SK-N-SH (cell line): ENCODE results near the gene LRRC59. TPM values are rescaled to one million over a fixed set of nuclear protein-coding genes. Genes with fewer than 3 reads are reported as not detected.

ENCODE experiments used
- CTCF ChIA-PET: fragments of 300-600, 350-600 bp; formaldehyde crosslinking; extraction: SDS; loops from one replicate; lab custom pipeline; 2021; lab: Yijun Ruan, JAX
- POLR2A ChIA-PET: fragments of 350-600 bp; sonication (Branson Sonifier 250); formaldehyde crosslinking; extraction: SDS; loops from one replicate; lab custom pipeline; 2020; ENCODE audit warnings: antibody characterized with exemption, inconsistent platforms; lab: Yijun Ruan, JAX
- DNase-seq: peaks from one replicate; pipeline ENCODE4 v3.0.0; 2012
- H2AFZ ChIP-seq: fragments of 200-600 bp; sonication (generic); 2 replicates; pipeline ENCODE4 v1.8.1; 2016; ENCODE audit warnings: antibody characterized with exemption, mild to moderate bottlenecking, low read depth
- H3F3A ChIP-seq: fragments of 200-600 bp; sonication (generic); replicated peaks from 2 replicates; pipeline ENCODE3; 2016; ENCODE audit warnings: antibody characterized with exemption, mild to moderate bottlenecking; ENCODE audit not compliant: insufficient read depth
- H3K27ac ChIP-seq, 2 experiments: fragments of 200-500 bp in 1 of 2; fragments of 200-600 bp in 1 of 2; sonication (Bioruptor generic) in 1 of 2; sonication (generic), shearing (Covaris generic) in 1 of 2; 2 replicates each; pipeline versions ENCODE4 v1.5.1 to v1.6.1; 2014 to 2016; ENCODE audit warnings: low read depth in 2 of 2, inconsistent platforms in 1 of 2, low read length in 1 of 2, mild to moderate bottlenecking in 1 of 2, mixed read lengths in 1 of 2
- H3K27me3 ChIP-seq: fragments of 200-600 bp; sonication (generic), shearing (Covaris generic); 2 replicates; pipeline ENCODE4 v1.6.1; 2016; ENCODE audit warnings: mixed run types; ENCODE audit not compliant: insufficient read depth
- H3K36me3 ChIP-seq, 2 experiments: fragments of 200-500 bp in 1 of 2; fragments of 200-600 bp in 1 of 2; sonication (Bioruptor generic) in 1 of 2; sonication (generic) in 1 of 2; replicated peaks in 1 of 2; 2 replicates each; pipeline versions ENCODE3 to v1.5.1; 2014 to 2016; ENCODE audit warnings: low read length in 1 of 2, mild to moderate bottlenecking in 1 of 2; ENCODE audit not compliant: insufficient read depth in 2 of 2, control insufficient read depth in 1 of 2
- H3K4me1 ChIP-seq, 2 experiments: fragments of 200-500 bp in 1 of 2; fragments of 200-600 bp in 1 of 2; sonication (Bioruptor generic) in 1 of 2; sonication (generic), shearing (Covaris generic) in 1 of 2; 2 replicates each; pipeline versions ENCODE4 v1.5.1 to v1.6.1; 2014 to 2016; ENCODE audit warnings: low read depth in 1 of 2, low read length in 1 of 2, mixed run types in 1 of 2; ENCODE audit not compliant: insufficient read depth in 2 of 2, control insufficient read depth in 1 of 2
- H3K4me2 ChIP-seq: fragments of 200-600 bp; sonication (generic), shearing (Covaris generic); 2 replicates; pipeline ENCODE4 v1.6.1; 2017; ENCODE audit warnings: mixed run types
- H3K4me3 ChIP-seq, 2 experiments: fragments of 200-500 bp in 1 of 2; fragments of 200-600 bp in 1 of 2; sonication (Bioruptor generic) in 1 of 2; sonication (generic), shearing (Covaris generic) in 1 of 2; 2 replicates each; pipeline versions ENCODE4 v1.5.1 to v1.8.1; 2014 to 2016; ENCODE audit warnings: low read depth in 2 of 2, inconsistent platforms in 1 of 2, low read length in 1 of 2, mild to moderate bottlenecking in 1 of 2, mixed read lengths in 1 of 2, moderate library complexity in 1 of 2
- H3K79me2 ChIP-seq: fragments of 200-600 bp; sonication (generic); 2 replicates; pipeline ENCODE4 v1.8.1; 2017; ENCODE audit warnings: mild to moderate bottlenecking; ENCODE audit not compliant: insufficient read depth
- H3K9ac ChIP-seq: fragments of 200-600 bp; sonication (generic); 2 replicates; pipeline ENCODE4 v1.6.1; 2017; ENCODE audit warnings: mixed run types
- H3K9me2 ChIP-seq: fragments of 200-600 bp; sonication (generic); 2 replicates; pipeline ENCODE4 v1.6.1; 2017; ENCODE audit warnings: mixed run types
- H3K9me3 ChIP-seq: fragments of 200-600 bp; sonication (generic); 2 replicates; pipeline ENCODE4 v1.6.1; 2017; ENCODE audit warnings: mixed run types, mild to moderate bottlenecking, moderate library complexity
- H4K20me1 ChIP-seq: fragments of 200-600 bp; sonication (generic); 2 replicates; pipeline ENCODE4 v1.6.1; 2017; ENCODE audit warnings: mild to moderate bottlenecking, mixed run types; ENCODE audit not compliant: insufficient read depth
- CHD2 ChIP-seq: fragments of 150-350 bp; IDR thresholded peaks from 2 replicates; pipeline ENCODE4 v1.6.1; 2018; ENCODE audit warnings: low read length; ENCODE audit not compliant: partially characterized antibody
- CTCF ChIP-seq: fragments of 200-600 bp; sonication (generic); IDR thresholded peaks from 2 replicates; pipeline ENCODE4 v1.6.1; 2017; ENCODE audit warnings: antibody characterized with exemption, mild to moderate bottlenecking, moderate library complexity
- ELF1 ChIP-seq: IDR thresholded peaks from 2 replicates; pipeline ENCODE4 v1.4.0; 2012
- EP300 ChIP-seq, 2 experiments: IDR thresholded peaks; 2 replicates each; pipeline versions ENCODE4 v1.4.0 to v1.6.1; 2012; ENCODE audit warnings: borderline replicate concordance in 1 of 2, low read depth in 1 of 2, low read length in 1 of 2
- FOXJ3 ChIP-seq: sonication (generic); formaldehyde crosslinking; IDR thresholded peaks from 2 replicates; pipeline ENCODE4 v1.5.1; 2020; ENCODE audit warnings: mild to moderate bottlenecking, missing genetic modification reagents
- FOXM1 ChIP-seq: IDR thresholded peaks from 2 replicates; pipeline ENCODE4 v1.4.0; 2012; ENCODE audit warnings: low read depth, mild to moderate bottlenecking
- GABPA ChIP-seq: IDR thresholded peaks from 2 replicates; pipeline ENCODE4 v1.4.0; 2012; ENCODE audit warnings: low read depth, mild to moderate bottlenecking
- GATA2 ChIP-seq: sonication (generic); formaldehyde crosslinking; IDR thresholded peaks from 2 replicates; pipeline ENCODE4 v1.5.0; 2020; ENCODE audit warnings: mild to moderate bottlenecking, missing genetic modification reagents
- JUND ChIP-seq: IDR thresholded peaks from 2 replicates; pipeline ENCODE4 v1.4.0; 2012
- MEF2A ChIP-seq: IDR thresholded peaks from 2 replicates; pipeline ENCODE4 v1.4.0; 2012; ENCODE audit warnings: low read depth, borderline replicate concordance
- MXI1 ChIP-seq: IDR thresholded peaks from 2 replicates; pipeline ENCODE4 v1.6.1; 2012; ENCODE audit warnings: mild to moderate bottlenecking, low read depth, low read length, improper control_type of control experiment
- PBX3 ChIP-seq: IDR thresholded peaks from 2 replicates; pipeline ENCODE4; 2012
- RFX5 ChIP-seq: IDR thresholded peaks from 2 replicates; pipeline ENCODE4 v1.6.1; 2012; ENCODE audit warnings: mild to moderate bottlenecking, improper control_type of control experiment, low read length
- RXRA ChIP-seq: IDR thresholded peaks from 2 replicates; pipeline ENCODE4 v1.4.0; 2012; ENCODE audit warnings: low read depth, mild to moderate bottlenecking, borderline replicate concordance
- SIN3A ChIP-seq: IDR thresholded peaks from 2 replicates; pipeline ENCODE4 v1.6.1; 2012; ENCODE audit warnings: low read depth, mild to moderate bottlenecking, low read length, moderate library complexity, borderline replicate concordance
- SMC3 ChIP-seq: IDR thresholded peaks from 2 replicates; pipeline ENCODE4 v1.6.1; 2012; ENCODE audit warnings: low read depth, low read length, improper control_type of control experiment
- TCF12 ChIP-seq: IDR thresholded peaks from 2 replicates; pipeline ENCODE4 v1.4.0; 2012
- USF1 ChIP-seq: IDR thresholded peaks from 2 replicates; pipeline ENCODE4 v1.4.0; 2012; ENCODE audit warnings: low read depth, borderline replicate concordance
- WGBS: methylation state at CpG from one replicate; pipeline ENCODE4 v1.1.6; 2017; ENCODE audit warnings: low lambda C conversion rate; 5-methylcytosine and 5-hydroxymethylcytosine counted together
- polyA plus RNA-seq, 3 experiments: library from polyadenylated mRNA; depleted of rRNA; stranded (reverse); fragments of >200 nt; gene quantifications; 2 replicates each; pipeline ENCODE4 v1.2.3, GENCODE V29; 2012

Gene LRRC59
- polyA plus RNA-seq, 1 of the 3 experiments (the other 2 are of a cell fraction), result 137 TPM

GRCh38 chr17:50437409-50437808 lies 40.1 kb upstream of the LRRC59 start:
- H3K27me3 ChIP-seq, result no peaks in the 10 kb centered on the region
- H3K9me3 ChIP-seq, result no peaks in the 10 kb centered on the region
- H3K79me2 ChIP-seq, result peaks cover 4% of the 10 kb centered on the region; the same call in 1 of the 2 replicates
- H2AFZ ChIP-seq, result no peak overlapping the region
- ChIA-PET POLR2A (no interaction called here), CTCF (interaction anchor here (0.8 to 1.2 kb wide), 3 partner anchors 11 to 236 kb away, joined by 3 to 7 read pairs (median 3); partner anchors contain the start of gene COL1A1)
- DNase-seq, result no peak
- TF ChIP-seq JUND, result no peak
- no peak for TF ChIP-seq CHD2
- no peak for TF ChIP-seq TCF12
- no peak for TF ChIP-seq ELF1
- H3K9me2 ChIP-seq, result no peaks in the 10 kb centered on the region
- no peak overlapping the region for H3K4me2 ChIP-seq
- no peaks in the 10 kb centered on the region for H4K20me1 ChIP-seq
- H3F3A ChIP-seq, result no peaks in the 10 kb centered on the region
- H3K36me3 ChIP-seq, result no peaks in the 10 kb centered on the region
- no peak overlapping the region for H3K9ac ChIP-seq
- WGBS, result 100% methylated on average over 4 of the region's 4 CpGs
- H3K4me3 ChIP-seq, result no peak overlapping the region
- H3K4me1 ChIP-seq, result no peaks in the 10 kb centered on the region
- no peak overlapping the region for H3K27ac ChIP-seq

- no peak for DNase-seq
- CTCF ChIA-PET, result interaction anchor here (1.1 to 6.6 kb wide), 9 partner anchors 10 to 159 kb away, joined by 3 to 33 read pairs (median 4); partner anchors contain the start of genes LRRC59, RSAD1 and XYLT2
Measured at GRCh38 chr17:50432125-50432762, 34.9 kb upstream of the LRRC59 start.

More at GRCh38 chr17:50432125-50432762, 34.9 kb upstream of the LRRC59 start:
- H3K27me3 ChIP-seq, result no peaks in the 10 kb centered on the region
- POLR2A ChIA-PET, result no interaction called here
- H4K20me1 ChIP-seq, result no peaks in the 10 kb centered on the region
- no peak overlapping the region for H3K9ac ChIP-seq
- no peaks in the 10 kb centered on the region for H3K36me3 ChIP-seq
- H3K9me2 ChIP-seq, result no peaks in the 10 kb centered on the region
- H3K79me2 ChIP-seq, result peaks cover 13% of the 10 kb centered on the region
- no peak overlapping the region for H3K4me3 ChIP-seq
- no peak for TF ChIP-seq GABPA
- TF ChIP-seq MXI1, result no peak
- no peak for TF ChIP-seq GATA2 (CRISPR knock-in tag)
- no peak for TF ChIP-seq CHD2
- no peak for TF ChIP-seq FOXJ3 (CRISPR knock-in tag)
- TF ChIP-seq EP300 (IDR thresholded peaks at IDR 0.05; ENCODE audit: borderline replicate concordance in 1 of 2, low read depth in 1 of 2, low read length in 1 of 2), result no peak
- no peak for TF ChIP-seq ELF1
- TF ChIP-seq RFX5, result no peak
- TF ChIP-seq PBX3, result no peak
- no peak for TF ChIP-seq CTCF
- TF ChIP-seq USF1, result no peak
- TF ChIP-seq SMC3, result no peak
- no peak for TF ChIP-seq SIN3A
- TF ChIP-seq RXRA, result no peak
- TF ChIP-seq MEF2A, result no peak
- no peak for TF ChIP-seq TCF12
- TF ChIP-seq FOXM1, result no peak
- TF ChIP-seq, all 33 proteins: peak for 0
- Histone ChIP-seq H3K4me2 (no peak overlapping the region), H3K9me3 (no peaks in the 10 kb centered on the region), H2AFZ (no peak overlapping the region), H3F3A (peaks cover 1% of the 10 kb centered on the region), H3K4me1 (peaks cover 0 to 5% of the 10 kb centered on the region in 2 experiments; a peak in 1 of 4 replicates), H3K27ac (no peak overlapping the region)
- WGBS, result 60% methylated on average over 4 of the region's 4 CpGs
